ENCODE measurements around the gene TMEM269.
A peak's percentile ranks its signal among the peaks of the same experiment; 100 is the strongest.
"Not testable (repeated sequence)": the region's sequence is repeated elsewhere in the genome, so short reads cannot be mapped to it uniquely, and the experiment has no call there.

Gene TMEM269

DNA sequence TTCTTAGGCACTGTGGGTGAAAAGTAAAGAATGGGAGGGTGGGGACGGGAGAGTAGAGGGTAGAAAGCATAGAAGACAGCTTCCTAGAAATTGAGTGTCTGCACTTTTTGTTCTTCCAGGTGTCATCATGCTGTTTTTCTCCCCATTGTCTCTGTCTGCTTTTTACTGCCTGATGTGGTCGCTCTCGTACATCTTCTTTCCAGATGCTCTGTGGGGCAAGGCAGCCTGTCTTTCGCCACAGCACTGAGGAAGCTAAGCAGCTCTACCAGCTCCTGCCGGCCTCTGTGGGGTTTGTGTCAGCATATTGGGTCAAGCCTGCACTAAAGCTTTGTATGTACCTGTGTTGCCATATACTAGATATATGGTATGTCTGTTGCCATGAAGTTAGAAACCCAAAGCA is 13.2 kb downstream of the TMEM269 start:
- DNase-seq: no peak
- no peaks in the 10 kb centered on the region for H3K36me3 ChIP-seq
- no peak overlapping the region for H3K27ac ChIP-seq
- H3K9me3 ChIP-seq (ENCODE audit: severe bottlenecking): no peaks in the 10 kb centered on the region
- no peak overlapping the region for H3K4me3 ChIP-seq (ENCODE audit: low read depth, low read length)
- no peaks in the 10 kb centered on the region for H3K27me3 ChIP-seq (ENCODE audit: insufficient read depth, low read depth, severe bottlenecking)
- TF ChIP-seq, protein P1, sequence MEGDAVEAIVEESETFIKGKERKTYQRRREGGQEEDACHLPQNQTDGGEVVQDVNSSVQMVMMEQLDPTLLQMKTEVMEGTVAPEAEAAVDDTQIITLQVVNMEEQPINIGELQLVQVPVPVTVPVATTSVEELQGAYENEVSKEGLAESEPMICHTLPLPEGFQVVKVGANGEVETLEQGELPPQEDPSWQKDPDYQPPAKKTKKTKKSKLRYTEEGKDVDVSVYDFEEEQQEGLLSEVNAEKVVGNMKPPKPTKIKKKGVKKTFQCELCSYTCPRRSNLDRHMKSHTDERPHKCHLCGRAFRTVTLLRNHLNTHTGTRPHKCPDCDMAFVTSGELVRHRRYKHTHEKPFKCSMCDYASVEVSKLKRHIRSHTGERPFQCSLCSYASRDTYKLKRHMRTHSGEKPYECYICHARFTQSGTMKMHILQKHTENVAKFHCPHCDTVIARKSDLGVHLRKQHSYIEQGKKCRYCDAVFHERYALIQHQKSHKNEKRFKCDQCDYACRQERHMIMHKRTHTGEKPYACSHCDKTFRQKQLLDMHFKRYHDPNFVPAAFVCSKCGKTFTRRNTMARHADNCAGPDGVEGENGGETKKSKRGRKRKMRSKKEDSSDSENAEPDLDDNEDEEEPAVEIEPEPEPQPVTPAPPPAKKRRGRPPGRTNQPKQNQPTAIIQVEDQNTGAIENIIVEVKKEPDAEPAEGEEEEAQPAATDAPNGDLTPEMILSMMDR (IDR thresholded peaks at IDR 0.05; ENCODE audit: low read depth, low read length): no peak

DNA sequence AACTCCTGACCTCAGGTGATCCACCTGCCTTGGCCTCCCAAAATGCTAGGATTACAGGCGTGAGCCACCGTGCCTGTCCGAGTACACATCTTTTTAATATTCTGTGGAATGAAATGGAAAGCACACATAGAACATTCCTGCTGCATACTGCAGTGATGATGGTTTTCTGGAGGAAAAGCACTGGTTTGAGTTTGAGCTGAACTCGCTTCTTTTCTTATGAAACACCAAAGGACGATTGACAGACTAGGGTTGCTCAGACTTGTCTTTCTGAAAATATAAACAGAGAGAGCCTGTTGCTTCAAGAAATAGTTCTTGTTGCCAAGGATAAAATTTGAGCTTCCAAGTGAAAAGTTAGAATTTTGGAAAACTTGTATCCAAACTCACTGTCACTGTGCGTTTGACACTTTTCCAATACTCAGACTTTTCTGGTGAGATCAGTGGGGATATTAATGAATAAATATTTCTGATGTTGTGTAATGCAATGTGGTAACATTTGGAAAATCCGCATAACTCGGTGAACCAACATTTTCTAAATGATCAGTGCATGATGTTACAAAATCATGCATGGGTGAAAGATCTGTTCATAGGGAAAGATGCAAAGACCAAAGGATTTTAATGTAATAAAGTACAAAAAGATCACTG is 17.2 kb downstream of the TMEM269 start:
- Histone ChIP-seq H3K27me3 (ENCODE audit: insufficient read depth, low read depth, severe bottlenecking) (no peaks in the 10 kb centered on the region), H3K4me3 (ENCODE audit: low read depth, low read length) (no peak overlapping the region), H3K36me3 (peaks cover 14% of the 10 kb centered on the region), H3K9me3 (ENCODE audit: severe bottlenecking) (peaks cover 5% of the 10 kb centered on the region), H3K27ac (no peak overlapping the region)
- DNase-seq: no peak
- TF ChIP-seq, protein P1 (IDR thresholded peaks at IDR 0.05; ENCODE audit: low read depth, low read length): no peak

DNA sequence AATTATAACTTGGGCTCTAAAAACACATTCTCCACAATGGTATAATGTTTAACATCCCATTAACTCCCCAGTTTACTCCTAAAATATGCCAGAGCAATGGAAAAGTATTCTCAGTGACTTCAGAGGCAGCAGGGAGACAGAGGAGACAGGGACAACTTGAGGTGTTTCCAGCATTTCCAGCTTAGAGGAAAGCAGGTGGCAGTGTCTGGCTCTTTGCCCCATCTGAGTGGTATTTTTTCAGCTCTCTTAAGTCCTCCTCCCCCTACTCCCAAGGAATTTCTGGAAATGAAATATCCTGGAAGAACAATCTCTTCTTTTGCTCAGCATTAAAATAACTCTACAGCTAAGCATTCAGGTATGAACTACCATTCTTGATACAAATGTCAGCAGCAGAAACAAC is 21.4 kb downstream of the TMEM269 start:
- H3K4me3 ChIP-seq (ENCODE audit: low read depth, low read length): no peak overlapping the region
- H3K27ac ChIP-seq: peak overlapping the region; percentile 58
- DNase-seq: no peak
- H3K36me3 ChIP-seq: peaks cover 19% of the 10 kb centered on the region
- H3K9me3 ChIP-seq (ENCODE audit: severe bottlenecking): peaks cover 5% of the 10 kb centered on the region
- no peaks in the 10 kb centered on the region for H3K27me3 ChIP-seq (ENCODE audit: insufficient read depth, low read depth, severe bottlenecking)
- TF ChIP-seq, protein P1 (IDR thresholded peaks at IDR 0.05; ENCODE audit: low read depth, low read length): no peak

DNA sequence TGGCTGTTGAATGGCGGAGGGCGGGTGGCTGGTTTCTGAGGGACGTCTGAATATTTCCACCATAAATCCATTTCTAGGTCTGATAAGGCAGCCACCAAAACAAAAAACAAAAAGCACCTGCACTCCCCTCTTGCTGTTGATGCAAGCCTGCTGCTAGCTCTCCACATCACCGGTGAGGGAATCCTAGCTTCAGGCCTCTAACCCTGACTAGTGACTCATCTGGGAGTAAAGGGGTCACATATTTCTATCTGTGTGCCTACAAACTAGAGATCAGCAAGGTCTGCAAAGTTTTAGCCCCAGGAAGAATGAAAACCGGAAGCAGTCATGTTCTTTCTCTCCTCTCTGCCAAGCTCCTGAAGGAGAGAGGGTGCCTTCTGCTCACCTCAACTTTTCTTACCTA is 21.8 kb downstream of the TMEM269 start:
- H3K27ac ChIP-seq: peak overlapping the region; percentile 58
- no peaks in the 10 kb centered on the region for H3K27me3 ChIP-seq (ENCODE audit: insufficient read depth, low read depth, severe bottlenecking)
- TF ChIP-seq, protein P1 (IDR thresholded peaks at IDR 0.05; ENCODE audit: low read depth, low read length): no peak
- H3K36me3 ChIP-seq: peaks cover 19% of the 10 kb centered on the region
- no peak overlapping the region for H3K4me3 ChIP-seq (ENCODE audit: low read depth, low read length)
- DNase-seq: no peak
- H3K9me3 ChIP-seq (ENCODE audit: severe bottlenecking): peaks cover 5% of the 10 kb centered on the region

DNA sequence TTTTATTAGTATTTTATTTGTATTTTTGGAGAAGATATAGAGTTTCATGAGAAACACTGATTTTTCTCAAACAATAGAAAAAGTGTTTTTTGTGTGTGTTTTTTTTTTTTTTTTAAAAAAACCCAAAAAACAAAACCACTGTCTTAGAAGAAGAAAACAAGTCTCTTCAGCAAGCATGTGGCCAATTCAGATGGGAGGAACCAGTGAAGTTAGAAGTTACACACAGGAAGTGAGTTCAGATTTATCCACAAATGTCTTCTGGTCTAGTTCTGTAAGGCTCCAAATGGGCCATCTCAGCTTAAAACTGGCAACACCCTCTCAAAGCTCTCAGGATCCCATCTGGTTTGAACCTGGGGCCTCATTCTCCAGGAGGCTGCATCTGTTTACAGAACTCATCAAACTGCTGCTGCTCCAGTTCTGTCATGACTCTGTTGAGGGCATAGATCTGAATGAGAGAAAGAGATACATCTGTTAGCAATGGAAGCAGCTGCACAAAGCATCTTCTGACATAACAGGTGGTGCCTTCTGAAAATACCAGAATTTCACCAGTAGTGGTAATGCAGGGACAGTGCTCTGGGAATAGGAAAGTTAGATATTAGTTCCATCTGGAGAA is 22.4 kb downstream of the TMEM269 start:
- H3K9me3 ChIP-seq (ENCODE audit: severe bottlenecking): peaks cover 5% of the 10 kb centered on the region
- no peaks in the 10 kb centered on the region for H3K27me3 ChIP-seq (ENCODE audit: insufficient read depth, low read depth, severe bottlenecking)
- H3K4me3 ChIP-seq (ENCODE audit: low read depth, low read length): no peak overlapping the region
- peak; percentile 28 for DNase-seq
- TF ChIP-seq, protein P1 (IDR thresholded peaks at IDR 0.05; ENCODE audit: low read depth, low read length): no peak
- H3K27ac ChIP-seq: peak overlapping the region; percentile 58
- H3K36me3 ChIP-seq: peaks cover 19% of the 10 kb centered on the region

DNA sequence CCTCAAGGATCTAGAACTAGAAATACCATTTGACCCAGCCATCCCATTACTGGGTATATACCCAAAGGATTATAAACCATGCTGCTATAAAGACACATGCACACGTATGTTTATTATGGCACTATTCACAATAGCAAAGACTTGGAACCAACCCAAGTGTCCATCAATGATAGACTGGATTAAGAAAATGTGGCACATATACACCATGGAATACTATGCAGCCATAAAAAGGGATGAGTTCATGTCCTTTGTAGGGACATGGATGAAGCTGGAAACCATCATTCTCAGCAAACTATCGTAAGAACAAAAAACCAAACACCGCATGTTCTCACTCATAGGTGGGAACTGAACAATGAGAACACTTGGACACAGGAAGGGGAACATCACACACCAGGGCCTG is 30.0 kb downstream of the TMEM269 start:
- H3K4me3 ChIP-seq (ENCODE audit: low read depth, low read length); DNase-seq; H3K27ac ChIP-seq: not testable (repeated sequence)

More for the DNA sequence above, 30.0 kb downstream of the TMEM269 start:
- H3K9me3 ChIP-seq (ENCODE audit: severe bottlenecking); H3K27me3 ChIP-seq (ENCODE audit: insufficient read depth, low read depth, severe bottlenecking): not testable (repeated sequence)
- H3K36me3 ChIP-seq: peaks cover 11% of the 10 kb centered on the region

Measured in WERI-Rb-1 (cell line).